ENCODE data around the gene ETFA. TPM values are rescaled to one million over a fixed set of nuclear protein-coding genes. Genes with fewer than 3 reads are reported as not detected.

Gene ETFA
- polyA plus RNA-seq, 2 donors, result 43.5 to 111 TPM

DNA sequence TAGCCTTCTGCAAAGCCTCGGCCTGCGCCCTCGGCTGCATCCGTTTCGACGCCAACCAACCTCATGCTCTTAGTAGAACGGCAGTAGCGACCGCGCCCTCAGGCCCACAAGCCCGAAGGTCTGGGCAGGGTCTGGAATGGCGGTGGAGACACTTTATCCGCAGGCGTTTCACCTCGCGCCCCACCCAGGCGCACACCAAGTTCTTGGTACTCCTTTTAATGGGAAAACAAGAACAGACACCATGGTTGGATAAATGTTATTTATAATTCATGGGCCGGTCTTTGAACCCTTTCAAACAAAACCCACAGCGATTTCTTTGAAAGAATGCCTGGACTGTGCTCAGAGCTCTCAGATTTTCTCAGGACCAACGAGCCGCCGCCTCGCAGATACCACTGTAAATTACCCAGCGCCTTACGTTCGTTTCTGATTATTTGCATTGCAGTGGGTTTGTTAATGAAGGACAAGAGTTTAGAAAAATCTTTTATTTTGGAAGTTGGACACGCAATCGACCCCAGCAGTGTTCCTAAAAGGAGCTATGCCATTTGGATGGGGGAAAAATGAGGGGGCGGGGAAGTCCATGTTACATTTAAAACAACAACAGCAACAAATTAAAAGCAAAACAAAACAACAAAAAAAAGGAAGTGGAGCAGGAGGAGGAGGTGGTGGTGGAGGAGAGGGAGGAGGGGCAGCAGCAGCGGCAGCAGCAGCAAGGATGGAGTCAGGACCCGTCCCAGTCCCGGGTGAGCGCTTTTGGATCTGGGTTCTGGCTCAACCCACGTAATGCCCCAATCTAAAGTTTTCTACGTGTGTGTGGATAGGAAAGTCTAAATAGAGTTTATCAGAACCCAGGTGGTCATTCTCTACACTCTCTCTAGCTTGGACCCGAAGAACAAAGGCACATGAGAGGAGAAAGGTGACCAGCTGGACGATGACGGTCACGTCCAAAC is 24.3 kb upstream of the ETFA start:
- Histone ChIP-seq H3K4me3 (ENCODE audit: low read depth in 1 of 2, low read length in 2 of 2) (peak overlapping the region in 1 of 2 donors; percentile 38), H3K27ac (ENCODE audit: low read depth in 2 of 2, low read length in 1 of 2) (peak overlapping the region in 1 of 2 donors; percentile 56), H3K9me3 (ENCODE audit: control insufficient read depth in 2 of 2, insufficient read depth in 1 of 2, low read depth in 1 of 2, low read length in 1 of 2) (peaks cover 0 to 7% of the 10 kb centered on the region in 2 donors), H3K27me3 (ENCODE audit: control insufficient read depth in 1 of 2, insufficient read depth in 2 of 2, low read length in 2 of 2) (peaks cover 0 to 39% of the 10 kb centered on the region in 2 donors), H3K4me1 (ENCODE audit: control insufficient read depth in 2 of 2, insufficient read depth in 2 of 2, low read length in 1 of 2) (peaks cover 2 to 18% of the 10 kb centered on the region in 2 donors), H3K36me3 (ENCODE audit: control insufficient read depth in 2 of 2, insufficient read depth in 2 of 2, low read length in 1 of 2) (no peaks in the 10 kb centered on the region)
- 9 to 12% methylated on average over 39 of the region's 39 CpGs for WGBS, 2 donors

DNA sequence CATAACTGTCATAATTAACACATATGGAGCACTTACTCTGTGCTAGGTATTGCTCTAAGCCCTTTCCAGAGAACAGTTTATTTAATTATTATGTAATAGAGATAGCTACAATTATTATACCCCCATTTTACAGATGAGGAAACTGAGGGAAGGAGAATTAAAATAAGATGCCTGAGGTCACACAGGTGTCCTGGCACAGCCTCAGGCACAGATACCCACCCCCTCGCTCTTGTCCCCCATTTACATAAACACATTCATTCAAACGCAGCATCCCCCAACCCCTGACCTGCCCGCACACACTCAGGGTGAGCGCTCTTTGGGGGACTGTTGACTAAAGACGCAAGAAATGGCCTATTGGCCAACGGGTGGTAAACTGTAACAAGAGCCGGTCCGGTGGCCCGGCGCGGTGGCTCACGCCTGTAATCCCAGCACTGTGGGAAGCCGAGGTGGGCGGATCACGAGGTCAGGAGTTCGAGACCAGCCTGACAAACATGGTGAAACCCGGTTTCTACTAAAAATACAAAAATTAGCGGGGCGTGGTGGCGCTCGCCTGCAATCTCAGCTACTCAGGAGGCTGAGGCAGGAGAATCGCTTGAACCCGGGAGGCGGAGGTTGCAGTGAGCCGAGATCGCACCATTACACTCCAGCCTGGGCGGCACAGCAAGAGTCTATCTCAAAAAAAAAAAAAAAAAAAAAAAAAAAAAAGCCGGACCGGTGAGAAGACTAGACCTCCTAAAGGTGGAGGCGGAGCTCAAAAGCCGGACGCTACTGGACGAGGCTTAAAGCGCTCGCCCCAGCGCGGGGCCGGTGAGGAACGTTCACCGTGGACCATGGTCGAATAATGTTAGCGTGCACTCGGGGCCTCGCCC is 23.4 kb upstream of the ETFA start:
- WGBS, 2 donors, result 31 to 41% methylated on average over 44 of the region's 44 CpGs
- no peak overlapping the region for H3K27ac ChIP-seq (ENCODE audit: low read depth in 2 of 2, low read length in 1 of 2)

DNA sequence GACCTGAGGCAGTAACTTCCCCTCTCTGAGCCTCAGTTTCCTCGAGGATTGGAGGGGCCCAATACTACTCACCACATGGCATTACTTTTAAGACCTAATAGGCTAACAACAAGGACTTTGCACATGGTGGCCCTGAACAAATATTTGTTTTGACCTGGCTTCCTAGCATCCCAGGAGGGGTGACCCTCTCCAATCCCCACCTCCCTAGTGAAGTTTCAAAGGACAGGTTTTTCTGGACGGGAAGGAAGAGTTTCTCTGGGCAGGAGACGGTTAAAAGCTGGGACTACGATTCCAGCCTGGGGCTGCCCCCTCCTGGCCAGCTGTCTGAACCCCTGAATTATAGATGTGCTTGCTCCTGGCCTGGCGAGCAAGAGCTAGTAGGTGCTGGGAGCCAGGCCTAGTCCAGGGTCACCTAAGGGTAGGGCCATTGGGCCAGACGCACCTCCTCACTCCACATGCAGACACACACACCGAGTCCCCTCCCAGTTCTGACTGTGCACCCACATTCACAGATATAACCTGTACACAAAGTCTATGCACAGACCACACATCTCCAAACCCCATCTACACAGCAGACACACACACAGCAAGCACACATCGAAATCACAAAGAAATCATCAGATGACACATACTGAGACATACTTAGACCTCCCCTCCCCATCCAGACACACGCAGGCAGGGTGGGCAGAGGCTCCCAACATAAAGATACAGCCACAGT is 22.6 kb upstream of the ETFA start:
- Histone ChIP-seq H3K27me3 (ENCODE audit: control insufficient read depth in 1 of 2, insufficient read depth in 2 of 2, low read length in 2 of 2) (peaks cover 0 to 25% of the 10 kb centered on the region in 2 donors), H3K4me3 (ENCODE audit: low read depth in 1 of 2, low read length in 2 of 2) (no peak overlapping the region), H3K36me3 (ENCODE audit: control insufficient read depth in 2 of 2, insufficient read depth in 2 of 2, low read length in 1 of 2) (no peaks in the 10 kb centered on the region), H3K27ac (ENCODE audit: low read depth in 2 of 2, low read length in 1 of 2) (no peak overlapping the region), H3K4me1 (ENCODE audit: control insufficient read depth in 2 of 2, insufficient read depth in 2 of 2, low read length in 1 of 2) (peaks cover 0 to 13% of the 10 kb centered on the region in 2 donors), H3K9me3 (ENCODE audit: control insufficient read depth in 2 of 2, insufficient read depth in 1 of 2, low read depth in 1 of 2, low read length in 1 of 2) (peaks cover 0 to 7% of the 10 kb centered on the region in 2 donors)
- WGBS, 2 donors, result 50 to 53% methylated on average over 9 of the region's 9 CpGs

More for the DNA sequence above, 23.4 kb upstream of the ETFA start:
- Histone ChIP-seq H3K4me1 (ENCODE audit: control insufficient read depth in 2 of 2, insufficient read depth in 2 of 2, low read length in 1 of 2) (peaks cover 0 to 13% of the 10 kb centered on the region in 2 donors), H3K27me3 (ENCODE audit: control insufficient read depth in 1 of 2, insufficient read depth in 2 of 2, low read length in 2 of 2) (peaks cover 0 to 32% of the 10 kb centered on the region in 2 donors), H3K4me3 (ENCODE audit: low read depth in 1 of 2, low read length in 2 of 2) (no peak overlapping the region), H3K9me3 (ENCODE audit: control insufficient read depth in 2 of 2, insufficient read depth in 1 of 2, low read depth in 1 of 2, low read length in 1 of 2) (peaks cover 0 to 7% of the 10 kb centered on the region in 2 donors), H3K36me3 (ENCODE audit: control insufficient read depth in 2 of 2, insufficient read depth in 2 of 2, low read length in 1 of 2) (no peaks in the 10 kb centered on the region)

DNA sequence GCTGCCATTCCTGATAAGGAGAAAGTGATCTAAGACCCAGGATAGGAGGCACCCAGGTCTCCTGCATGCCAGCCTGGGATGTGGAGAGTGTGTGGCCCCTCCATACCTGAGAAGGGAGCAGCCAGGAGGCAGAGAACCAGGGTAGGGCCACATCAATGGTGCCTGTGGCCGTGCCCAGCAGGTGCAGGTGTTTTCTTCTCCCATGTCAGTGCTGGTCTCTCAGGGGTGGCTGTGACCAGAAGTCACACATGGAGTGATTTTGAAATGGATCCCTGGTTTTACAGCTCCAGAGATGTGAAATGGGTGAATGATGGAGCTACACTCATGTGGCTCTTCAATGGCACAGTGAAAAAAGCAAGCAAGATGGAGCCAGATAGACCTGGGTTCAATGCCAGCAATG is 22.0 kb upstream of the ETFA start:
- peaks cover 0 to 23% of the 10 kb centered on the region in 2 donors for H3K27me3 ChIP-seq (ENCODE audit: control insufficient read depth in 1 of 2, insufficient read depth in 2 of 2, low read length in 2 of 2)
- no peaks in the 10 kb centered on the region for H3K36me3 ChIP-seq (ENCODE audit: control insufficient read depth in 2 of 2, insufficient read depth in 2 of 2, low read length in 1 of 2)
- no peak overlapping the region for H3K4me3 ChIP-seq (ENCODE audit: low read depth in 1 of 2, low read length in 2 of 2)
- H3K9me3 ChIP-seq (ENCODE audit: control insufficient read depth in 2 of 2, insufficient read depth in 1 of 2, low read depth in 1 of 2, low read length in 1 of 2), result peaks cover 0 to 7% of the 10 kb centered on the region in 2 donors
- H3K4me1 ChIP-seq (ENCODE audit: control insufficient read depth in 2 of 2, insufficient read depth in 2 of 2, low read length in 1 of 2), result peaks cover 0 to 13% of the 10 kb centered on the region in 2 donors
- H3K27ac ChIP-seq (ENCODE audit: low read depth in 2 of 2, low read length in 1 of 2), result no peak overlapping the region
- 88 to 98% methylated on average over 1 of the region's 1 CpG for WGBS, 2 donors

DNA sequence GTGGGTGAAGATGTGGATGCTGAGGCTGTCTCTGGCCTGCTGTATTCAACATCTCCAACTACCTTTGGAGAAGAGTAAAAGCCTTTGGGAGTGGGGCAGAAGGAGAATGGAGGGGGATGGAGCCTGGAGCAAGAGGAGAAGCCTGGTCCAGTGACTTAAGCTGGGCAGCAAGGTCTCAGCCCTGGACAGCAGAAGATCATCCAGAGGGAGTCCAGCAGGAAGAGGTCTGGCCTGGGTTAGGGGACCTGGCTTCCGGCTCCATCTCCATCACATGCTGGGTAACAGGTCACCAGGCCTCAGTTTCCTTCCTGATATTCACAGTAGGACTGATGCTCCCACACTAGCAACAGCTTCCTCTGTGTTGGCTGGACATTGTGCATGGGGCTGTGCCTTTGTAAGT is 21.5 kb upstream of the ETFA start:
- Histone ChIP-seq H3K27me3 (ENCODE audit: control insufficient read depth in 1 of 2, insufficient read depth in 2 of 2, low read length in 2 of 2) (peaks cover 0 to 19% of the 10 kb centered on the region in 2 donors), H3K9me3 (ENCODE audit: control insufficient read depth in 2 of 2, insufficient read depth in 1 of 2, low read depth in 1 of 2, low read length in 1 of 2) (peaks cover 0 to 3% of the 10 kb centered on the region in 2 donors), H3K36me3 (ENCODE audit: control insufficient read depth in 2 of 2, insufficient read depth in 2 of 2, low read length in 1 of 2) (no peaks in the 10 kb centered on the region), H3K4me1 (ENCODE audit: control insufficient read depth in 2 of 2, insufficient read depth in 2 of 2, low read length in 1 of 2) (peaks cover 0 to 9% of the 10 kb centered on the region in 2 donors), H3K4me3 (ENCODE audit: low read depth in 1 of 2, low read length in 2 of 2) (no peak overlapping the region), H3K27ac (ENCODE audit: low read depth in 2 of 2, low read length in 1 of 2) (no peak overlapping the region)
- 93 to 96% methylated on average over 1 of the region's 1 CpG for WGBS, 2 donors

DNA sequence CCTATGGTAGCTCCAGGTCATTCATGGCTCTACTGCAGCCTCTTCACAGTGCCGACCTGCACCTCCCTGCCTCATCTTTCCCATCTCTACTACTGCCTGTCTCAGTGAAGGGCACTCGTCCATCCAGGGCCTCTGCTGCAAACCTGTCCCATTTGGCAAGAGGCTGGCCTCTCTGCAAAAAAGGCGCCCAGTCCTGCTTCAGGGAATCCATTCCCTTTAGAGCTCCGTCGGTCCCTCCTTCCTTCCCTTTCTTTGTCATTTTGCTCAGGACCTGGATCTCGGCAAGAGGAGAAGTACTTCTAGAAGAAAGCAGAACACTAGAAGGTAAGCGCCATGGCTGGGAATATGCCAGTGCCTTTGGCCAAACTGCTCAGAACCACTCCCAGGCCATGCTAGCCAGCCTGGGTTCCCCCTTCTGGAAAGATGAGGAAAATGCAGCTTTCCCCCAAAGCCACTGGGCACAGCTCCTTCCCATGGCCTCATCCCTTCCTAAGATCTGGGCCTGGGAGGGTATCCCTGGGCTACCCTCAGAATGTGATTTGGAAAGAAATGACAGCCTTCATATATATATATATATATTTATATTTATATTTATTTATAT is 18.9 kb upstream of the ETFA start:
- Histone ChIP-seq H3K9me3 (ENCODE audit: control insufficient read depth in 2 of 2, insufficient read depth in 1 of 2, low read depth in 1 of 2, low read length in 1 of 2) (no peaks in the 10 kb centered on the region), H3K27me3 (ENCODE audit: control insufficient read depth in 1 of 2, insufficient read depth in 2 of 2, low read length in 2 of 2) (peaks cover 0 to 1% of the 10 kb centered on the region in 2 donors)
- WGBS, 2 donors, result 68 to 72% methylated on average over 7 of the region's 7 CpGs

DNA sequence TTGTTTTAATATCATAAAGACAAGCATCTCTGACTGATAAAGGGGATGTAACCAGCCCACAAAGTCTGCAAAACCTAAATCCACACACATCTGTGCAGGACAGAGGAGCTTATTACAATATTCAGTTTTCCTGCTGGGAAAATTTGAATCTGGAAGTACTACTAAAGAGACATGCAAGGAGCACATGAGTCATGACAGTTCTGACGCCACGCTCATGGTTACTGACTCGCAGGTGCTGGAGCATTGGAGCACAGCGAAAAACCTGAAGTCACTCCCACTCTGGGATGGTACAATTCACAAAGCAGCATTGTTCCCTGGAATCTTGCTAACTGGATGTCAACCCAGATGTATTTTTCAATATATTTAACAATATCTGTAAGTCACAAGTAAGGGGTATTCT is 17.7 kb upstream of the ETFA start:
- H3K4me1 ChIP-seq (ENCODE audit: control insufficient read depth in 2 of 2, insufficient read depth in 2 of 2, low read length in 1 of 2), result no peaks in the 10 kb centered on the region
- no peaks in the 10 kb centered on the region for H3K36me3 ChIP-seq (ENCODE audit: control insufficient read depth in 2 of 2, insufficient read depth in 2 of 2, low read length in 1 of 2)
- WGBS, 2 donors, result 64 to 74% methylated on average over 4 of the region's 4 CpGs
- no peak overlapping the region for H3K27ac ChIP-seq (ENCODE audit: low read depth in 2 of 2, low read length in 1 of 2)
- H3K27me3 ChIP-seq (ENCODE audit: control insufficient read depth in 1 of 2, insufficient read depth in 2 of 2, low read length in 2 of 2), result no peaks in the 10 kb centered on the region
- no peak overlapping the region for H3K4me3 ChIP-seq (ENCODE audit: low read depth in 1 of 2, low read length in 2 of 2)
- H3K9me3 ChIP-seq (ENCODE audit: control insufficient read depth in 2 of 2, insufficient read depth in 1 of 2, low read depth in 1 of 2, low read length in 1 of 2), result no peaks in the 10 kb centered on the region

More for the DNA sequence above, 18.9 kb upstream of the ETFA start:
- Histone ChIP-seq H3K4me1 (ENCODE audit: control insufficient read depth in 2 of 2, insufficient read depth in 2 of 2, low read length in 1 of 2) (peaks cover 0 to 2% of the 10 kb centered on the region in 2 donors), H3K27ac (ENCODE audit: low read depth in 2 of 2, low read length in 1 of 2) (no peak overlapping the region), H3K36me3 (ENCODE audit: control insufficient read depth in 2 of 2, insufficient read depth in 2 of 2, low read length in 1 of 2) (no peaks in the 10 kb centered on the region), H3K4me3 (ENCODE audit: low read depth in 1 of 2, low read length in 2 of 2) (no peak overlapping the region)

DNA sequence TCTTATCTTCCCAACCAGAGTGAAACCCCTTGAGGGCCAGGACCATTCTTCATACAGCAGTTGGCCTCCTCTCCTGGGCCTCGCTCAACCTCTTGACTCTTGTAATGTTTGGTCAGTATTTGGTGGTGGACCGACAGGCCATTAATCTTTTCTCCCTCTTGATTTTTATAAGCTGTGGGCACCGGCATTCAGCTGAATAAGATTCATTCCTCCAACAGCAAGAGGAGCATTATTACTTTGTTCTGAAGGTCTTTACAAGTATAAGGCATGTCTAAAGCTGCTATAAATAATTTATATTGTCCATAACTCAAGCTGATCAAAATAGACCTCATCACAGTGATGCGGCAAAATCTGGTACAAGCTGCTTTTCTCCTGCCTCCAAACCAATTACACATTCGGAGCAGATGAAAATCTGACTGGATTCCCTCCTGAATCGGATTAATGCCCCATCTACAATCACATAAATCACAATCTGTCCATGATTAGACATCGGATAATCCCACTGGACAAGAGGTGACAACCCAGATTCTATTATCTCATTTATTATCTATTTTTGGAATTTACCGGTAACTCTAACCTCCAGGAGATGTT is 16.9 kb upstream of the ETFA start:
- Histone ChIP-seq H3K27ac (ENCODE audit: low read depth in 2 of 2, low read length in 1 of 2) (no peak overlapping the region), H3K4me3 (ENCODE audit: low read depth in 1 of 2, low read length in 2 of 2) (no peak overlapping the region), H3K4me1 (ENCODE audit: control insufficient read depth in 2 of 2, insufficient read depth in 2 of 2, low read length in 1 of 2) (no peaks in the 10 kb centered on the region), H3K9me3 (ENCODE audit: control insufficient read depth in 2 of 2, insufficient read depth in 1 of 2, low read depth in 1 of 2, low read length in 1 of 2) (no peaks in the 10 kb centered on the region), H3K36me3 (ENCODE audit: control insufficient read depth in 2 of 2, insufficient read depth in 2 of 2, low read length in 1 of 2) (no peaks in the 10 kb centered on the region), H3K27me3 (ENCODE audit: control insufficient read depth in 1 of 2, insufficient read depth in 2 of 2, low read length in 2 of 2) (no peaks in the 10 kb centered on the region)
- 86 to 87% methylated on average over 8 of the region's 8 CpGs for WGBS, 2 donors

All from esophagus (tissue), 2 donors.